AG09309 (cell line): ENCODE results near the gene PTPRCAP.
A peak's percentile ranks its signal among the peaks of the same experiment; 100 is the strongest.

ENCODE experiments used
- DNase-seq: peaks from one replicate; pipeline ENCODE4 v3.0.0-alpha.2; 2010; ENCODE audit warnings: low read depth
- H3K4me3 ChIP-seq: 2 replicates; pipeline ENCODE4 v1.5.1; 2011; ENCODE audit warnings: mild to moderate bottlenecking, low read depth, low read length, moderate library complexity; ENCODE audit not compliant: control insufficient read depth
- TF ChIP-seq, protein P1 (sequence below): IDR thresholded peaks from 2 replicates; pipeline ENCODE4 v1.5.1; 2011; ENCODE audit warnings: mild to moderate bottlenecking, low read depth, low read length, inconsistent platforms; ENCODE audit not compliant: insufficient read depth, control insufficient read depth; ENCODE audit errors: missing control alignments

The PTPRCAP gene

DNA sequence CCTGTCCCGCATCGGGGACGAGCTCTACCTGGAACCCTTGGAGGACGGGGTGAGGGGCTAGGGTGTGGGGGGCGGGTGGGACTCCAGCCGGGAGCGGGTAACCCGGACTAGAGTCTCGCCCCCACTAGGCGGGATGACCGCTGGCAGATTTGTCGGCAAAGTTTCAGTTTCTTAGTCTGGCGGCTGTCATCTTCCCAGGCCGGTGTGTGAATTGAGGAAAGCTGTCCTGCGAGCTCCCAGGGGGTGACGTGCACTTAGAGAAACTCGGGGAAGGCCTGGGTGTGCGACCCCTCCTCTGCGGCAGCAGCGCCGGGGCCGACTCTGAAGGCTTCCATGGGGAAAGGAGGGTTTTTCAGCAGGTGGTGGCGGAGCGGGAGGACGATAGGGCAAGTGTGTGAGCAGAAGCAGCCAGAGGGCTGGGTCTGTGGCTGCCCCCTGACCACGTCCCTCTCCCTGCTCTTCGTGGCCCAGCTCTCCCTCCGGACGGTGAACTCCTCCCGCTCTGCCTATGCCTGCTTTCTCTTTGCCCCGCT, 45.2 kb downstream of the PTPRCAP start:
- DNase-seq = no peak
- peak overlapping the region; percentile 94 for H3K4me3 ChIP-seq
- TF ChIP-seq, protein P1, sequence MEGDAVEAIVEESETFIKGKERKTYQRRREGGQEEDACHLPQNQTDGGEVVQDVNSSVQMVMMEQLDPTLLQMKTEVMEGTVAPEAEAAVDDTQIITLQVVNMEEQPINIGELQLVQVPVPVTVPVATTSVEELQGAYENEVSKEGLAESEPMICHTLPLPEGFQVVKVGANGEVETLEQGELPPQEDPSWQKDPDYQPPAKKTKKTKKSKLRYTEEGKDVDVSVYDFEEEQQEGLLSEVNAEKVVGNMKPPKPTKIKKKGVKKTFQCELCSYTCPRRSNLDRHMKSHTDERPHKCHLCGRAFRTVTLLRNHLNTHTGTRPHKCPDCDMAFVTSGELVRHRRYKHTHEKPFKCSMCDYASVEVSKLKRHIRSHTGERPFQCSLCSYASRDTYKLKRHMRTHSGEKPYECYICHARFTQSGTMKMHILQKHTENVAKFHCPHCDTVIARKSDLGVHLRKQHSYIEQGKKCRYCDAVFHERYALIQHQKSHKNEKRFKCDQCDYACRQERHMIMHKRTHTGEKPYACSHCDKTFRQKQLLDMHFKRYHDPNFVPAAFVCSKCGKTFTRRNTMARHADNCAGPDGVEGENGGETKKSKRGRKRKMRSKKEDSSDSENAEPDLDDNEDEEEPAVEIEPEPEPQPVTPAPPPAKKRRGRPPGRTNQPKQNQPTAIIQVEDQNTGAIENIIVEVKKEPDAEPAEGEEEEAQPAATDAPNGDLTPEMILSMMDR = no peak

DNA sequence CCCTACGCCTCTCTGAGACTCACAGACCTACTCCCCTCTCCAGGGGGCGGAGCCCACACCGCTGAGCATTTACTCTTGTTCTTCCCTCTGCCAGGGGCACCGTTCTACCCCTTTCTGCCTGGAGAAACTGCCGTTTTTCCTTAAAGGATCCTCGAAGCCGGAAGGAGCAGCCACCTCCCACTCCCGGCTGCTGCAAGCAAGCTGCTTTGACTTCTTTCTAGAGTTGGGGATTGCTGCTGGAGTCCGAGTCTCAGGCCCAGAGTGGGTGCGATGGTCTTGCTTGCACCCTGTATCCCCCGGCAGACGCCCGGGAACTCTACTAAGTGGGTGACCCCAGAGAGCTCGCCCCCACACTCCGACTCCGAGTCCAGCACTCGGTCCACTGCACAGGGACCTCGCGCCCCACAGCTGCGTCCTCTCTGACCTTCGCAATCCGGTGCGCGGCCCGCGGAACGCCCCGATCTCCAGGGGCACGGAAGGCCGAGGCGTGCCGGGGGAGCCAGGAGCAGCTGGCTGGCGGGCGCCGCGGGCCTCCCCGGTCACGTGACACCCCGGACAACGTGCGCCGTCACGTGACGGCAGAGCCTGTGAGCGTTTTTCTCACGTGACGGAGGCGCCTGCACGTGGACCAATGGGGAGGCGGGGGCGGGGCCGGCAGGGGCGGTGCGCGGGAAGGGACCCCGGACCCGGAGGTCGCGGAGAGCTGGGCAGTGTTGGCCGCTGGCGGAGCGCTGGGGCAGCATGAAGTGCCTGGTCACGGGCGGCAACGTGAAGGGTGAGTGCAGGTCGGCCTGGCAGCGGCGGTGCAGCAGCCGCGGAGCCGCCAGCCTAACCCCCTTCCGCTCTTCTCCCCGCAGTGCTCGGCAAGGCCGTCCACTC, 45.9 kb downstream of the PTPRCAP start, which contains the start of gene RAD9A:
Gene RAD9A, plus strand, starts transcription at position 683 of the 879 bp plus-strand sequence. Its CDS starts 59 bp downstream, at position 742.
- peak; percentile 47 for DNase-seq
- TF ChIP-seq, protein P1 = no peak
- H3K4me3 ChIP-seq = peak within 1 kb of the TSS; percentile 94

DNA sequence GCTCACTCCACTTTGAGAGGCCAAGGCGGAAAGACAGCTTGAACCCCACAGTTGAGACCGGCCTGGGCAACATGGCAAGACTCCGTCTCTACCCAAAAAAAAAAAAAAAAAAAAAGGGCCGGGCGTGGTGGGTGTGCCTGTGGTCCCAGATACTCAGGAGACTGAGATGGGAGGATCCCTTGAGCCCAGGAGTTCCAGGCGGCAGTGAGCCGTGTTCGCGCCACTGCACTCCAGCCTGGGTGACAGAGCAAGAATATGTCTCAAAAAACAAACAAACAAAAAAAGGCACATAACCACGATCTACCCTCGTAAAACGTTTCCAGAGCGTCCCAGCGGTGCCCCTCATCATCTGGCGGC, 46.6 kb downstream of the PTPRCAP start:
- DNase-seq = no peak
- peak overlapping the region; percentile 94 for H3K4me3 ChIP-seq
- TF ChIP-seq, protein P1 = no peak

DNA sequence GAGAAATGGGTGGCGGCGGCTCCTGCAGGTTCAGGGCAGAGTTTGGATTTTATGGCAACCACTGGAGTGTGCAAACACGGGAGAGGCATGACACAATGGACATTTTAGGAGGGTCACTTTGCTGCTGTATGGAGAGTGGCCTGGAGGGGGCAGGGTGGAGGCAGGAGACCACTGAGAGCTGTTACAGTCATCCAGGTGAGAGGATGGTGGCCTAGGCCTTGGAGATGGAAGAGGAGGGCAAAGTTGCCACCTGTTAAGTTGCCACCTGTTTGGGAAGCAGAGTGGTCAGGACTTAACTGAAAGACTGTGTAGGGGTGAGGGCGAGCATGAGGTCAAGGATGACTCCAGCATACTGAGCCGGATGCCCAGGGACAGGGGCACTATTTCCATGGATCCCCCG, 48.0 kb downstream of the PTPRCAP start:
- no peak overlapping the region for H3K4me3 ChIP-seq
- TF ChIP-seq, protein P1 = peak; percentile 66
- DNase-seq = no peak

DNA sequence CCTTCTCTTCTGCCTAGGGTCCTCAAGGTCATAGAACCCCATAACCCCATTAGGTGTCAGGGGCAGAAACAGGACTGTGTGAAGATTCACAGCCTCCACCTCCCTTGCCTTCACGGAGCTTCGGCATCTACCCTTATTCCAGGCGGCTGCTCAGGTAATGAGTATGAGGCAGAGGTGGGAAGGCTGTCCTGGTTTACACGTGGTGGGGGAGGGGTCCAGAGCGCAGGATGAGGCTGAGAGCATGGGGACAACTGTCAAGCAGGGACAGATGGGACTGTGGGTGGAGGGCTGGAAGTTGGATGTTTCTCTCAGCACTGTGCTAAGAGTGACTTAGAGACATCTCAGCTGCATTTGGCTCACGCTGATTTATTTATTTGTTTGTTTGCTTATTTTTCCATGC, 50.0 kb downstream of the PTPRCAP start:
- no peak overlapping the region for H3K4me3 ChIP-seq
- no peak for DNase-seq
- TF ChIP-seq, protein P1 = no peak

DNA sequence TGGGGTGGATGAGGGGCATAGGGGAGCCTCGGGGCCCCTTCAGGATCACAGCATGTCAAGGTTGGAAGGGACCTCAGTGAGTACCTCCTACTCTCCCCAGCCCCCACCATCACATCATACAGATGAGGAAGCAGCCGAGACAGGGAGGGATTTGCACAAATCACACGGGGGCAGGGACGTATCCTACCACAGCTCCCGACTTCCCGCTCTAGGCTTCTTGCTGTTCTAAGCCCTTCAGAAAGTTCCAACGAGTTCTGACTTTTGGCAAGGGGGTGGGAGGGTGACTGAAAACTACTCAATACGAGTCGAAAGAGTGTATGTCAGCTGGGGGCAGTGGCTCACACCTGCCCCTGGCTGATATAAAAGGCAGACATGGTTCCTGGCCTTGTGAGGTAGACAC, 50.4 kb downstream of the PTPRCAP start:
- DNase-seq = no peak
- TF ChIP-seq, protein P1 = no peak
- H3K4me3 ChIP-seq = no peak overlapping the region
